ENCODE data around the gene PPP1R16B.
A peak's percentile ranks its signal among the peaks of the same experiment; 100 is the strongest.

The PPP1R16B gene

GRCh38 chr20:38805502-38805957, at the start of gene PPP1R16B:
Gene PPP1R16B, plus strand, starts transcription at chr20:38805697. Its CDS starts 30,229 bp downstream, at chr20:38835926.
- peak; percentile 86 for DNase-seq

GRCh38 chr20:38757145-38757775, 48.2 kb upstream of the PPP1R16B start:
- no peak for DNase-seq

GRCh38 chr20:38759106-38759505, 46.4 kb upstream of the PPP1R16B start:
- DNase-seq = no peak

- DNase-seq = no peak
These were observed 44.5 kb upstream of the PPP1R16B start for GRCh38 chr20:38760978-38761377.

- DNase-seq = no peak
These were observed 43.3 kb upstream of the PPP1R16B start for GRCh38 chr20:38762174-38762573.

- DNase-seq = no peak
These were observed 41.9 kb upstream of the PPP1R16B start for GRCh38 chr20:38763616-38764015.

GRCh38 chr20:38764567-38765318, 40.8 kb upstream of the PPP1R16B start:
- DNase-seq = no peak

- DNase-seq = no peak
These were observed 39.4 kb upstream of the PPP1R16B start for GRCh38 chr20:38766071-38766470.

- no peak for DNase-seq
These were observed 35.9 kb upstream of the PPP1R16B start for GRCh38 chr20:38769376-38770295.

- DNase-seq = no peak
These were observed 35.0 kb upstream of the PPP1R16B start for GRCh38 chr20:38770546-38770945.

- DNase-seq = no peak
These were observed 34.5 kb upstream of the PPP1R16B start for GRCh38 chr20:38770970-38771369.

GRCh38 chr20:38771621-38772020, 33.9 kb upstream of the PPP1R16B start:
- DNase-seq = no peak

GRCh38 chr20:38774167-38774566, 31.3 kb upstream of the PPP1R16B start:
- no peak for DNase-seq

GRCh38 chr20:38776363-38776762, 29.1 kb upstream of the PPP1R16B start:
- DNase-seq = peak; percentile 48

- DNase-seq = no peak
These were observed 26.0 kb upstream of the PPP1R16B start for GRCh38 chr20:38779247-38780097.

- no peak for DNase-seq
These were observed 23.2 kb upstream of the PPP1R16B start for GRCh38 chr20:38782275-38782674.

GRCh38 chr20:38787870-38788269, 17.6 kb upstream of the PPP1R16B start:
- DNase-seq = no peak

GRCh38 chr20:38789503-38790199, 15.8 kb upstream of the PPP1R16B start:
- DNase-seq = no peak

GRCh38 chr20:38790200-38791053, 15.1 kb upstream of the PPP1R16B start:
- peak; percentile 61 for DNase-seq

- DNase-seq = no peak
These were observed 14.2 kb upstream of the PPP1R16B start for GRCh38 chr20:38791291-38791690.

GRCh38 chr20:38791940-38792339, 13.6 kb upstream of the PPP1R16B start:
- no peak for DNase-seq

All from CD4-positive, alpha-beta T cell treated with Interleukin-21 for 1 hour (primary cell).